GM18502 (cell line): ENCODE data around the gene BBS9.

Experiments
- ATAC-seq: cut with Tn5 transposase; IDR thresholded peaks from one replicate; pipeline ENCODE4 v1.9.1; 2021; ENCODE audit warnings: mild to moderate bottlenecking; ENCODE audit not compliant: unreplicated experiment, poor library complexity

BBS9 gene

DNA sequence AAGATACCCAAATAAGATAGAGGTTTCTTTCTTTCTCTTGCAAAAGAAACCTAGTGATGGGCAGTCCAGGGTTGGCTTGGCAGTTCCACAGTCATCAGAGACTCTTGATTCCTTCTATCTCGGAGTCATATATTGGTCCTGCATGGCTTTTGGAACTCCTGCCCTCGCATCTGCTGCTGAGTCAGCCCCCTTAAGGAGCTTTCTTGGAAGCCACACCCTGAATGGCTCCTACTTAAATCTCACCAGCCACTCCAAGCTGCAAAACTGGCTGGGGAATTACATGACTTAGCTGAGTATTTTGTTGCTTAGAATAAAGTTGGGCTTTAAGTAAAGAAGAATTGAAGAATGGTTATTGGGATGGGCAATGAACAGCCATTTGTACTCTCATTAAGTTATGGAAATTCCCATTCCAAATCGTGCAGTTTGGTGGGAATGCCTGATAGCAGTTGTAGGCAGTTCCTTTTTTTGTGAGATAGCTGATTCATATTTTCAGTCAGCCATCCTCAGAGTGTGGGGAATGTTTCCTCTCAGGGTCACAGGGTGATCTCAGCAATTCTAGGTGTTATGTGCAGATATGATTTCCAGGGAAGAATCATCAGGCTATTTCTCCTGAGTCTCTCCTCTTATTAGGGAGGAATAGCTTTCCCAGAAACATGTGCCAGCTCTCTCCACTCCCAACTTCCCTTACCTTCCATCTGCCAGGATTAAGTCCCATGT, 209.9 kb downstream of the BBS9 start:
- ATAC-seq, result no peak

DNA sequence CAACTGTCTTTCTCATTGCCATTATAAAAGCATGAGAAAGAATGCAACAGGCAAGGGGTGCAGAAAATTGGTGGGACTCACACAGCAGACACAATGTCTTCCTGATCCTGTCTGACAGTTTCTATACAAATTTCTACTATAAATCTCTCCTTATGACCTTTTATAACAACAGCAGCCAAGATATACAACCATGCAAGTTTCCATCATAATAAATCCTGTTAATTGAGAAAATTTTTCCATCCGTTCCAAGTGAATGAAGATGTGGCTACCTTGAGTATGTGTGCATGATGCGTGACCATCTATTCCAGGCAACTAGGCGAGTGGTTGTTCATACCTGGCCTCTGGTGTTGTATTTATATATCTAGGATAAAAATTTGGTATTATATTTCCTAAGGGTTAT, 216.7 kb downstream of the BBS9 start:
- ATAC-seq, result no peak

DNA sequence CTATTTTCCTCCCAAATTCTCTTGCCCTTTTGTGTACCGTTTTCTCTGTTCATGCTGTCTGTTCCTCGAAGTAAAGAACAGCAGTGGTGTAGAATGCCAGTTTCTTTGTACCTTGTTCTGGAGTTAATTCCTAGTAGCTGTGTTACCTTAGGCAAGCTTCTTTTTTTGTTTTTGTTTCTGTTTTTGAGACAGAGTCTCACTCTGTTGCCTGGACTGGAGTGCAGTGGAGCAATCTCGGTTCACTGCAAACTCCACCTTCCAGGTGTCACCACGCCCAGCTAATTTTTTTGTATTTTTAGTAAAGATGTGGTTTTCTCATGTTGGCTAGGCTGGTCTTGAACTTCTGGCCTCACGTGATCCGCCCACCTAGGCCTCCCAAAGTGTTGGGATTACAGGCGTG, 221.2 kb downstream of the BBS9 start:
- ATAC-seq, result no peak

DNA sequence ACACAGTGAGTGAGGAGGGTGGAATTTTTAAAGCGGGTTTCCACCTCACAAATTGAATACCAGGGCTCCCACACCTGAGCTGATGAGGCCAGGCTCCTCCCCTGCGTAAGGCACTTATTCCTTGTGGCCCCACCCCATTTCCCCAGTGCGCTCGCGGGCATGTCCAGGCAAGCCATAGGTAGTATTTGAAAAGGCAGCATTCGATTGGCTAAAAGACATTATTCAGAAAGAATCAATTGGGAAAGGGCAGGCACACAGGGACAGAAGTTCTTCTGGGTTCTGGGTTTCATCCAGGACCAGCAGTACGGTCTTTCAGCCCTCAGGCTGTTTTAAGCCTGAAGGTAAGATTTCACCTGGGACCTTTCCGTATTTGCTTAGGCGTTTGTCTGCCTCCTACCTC, 222.3 kb downstream of the BBS9 start:
- ATAC-seq, result no peak

DNA sequence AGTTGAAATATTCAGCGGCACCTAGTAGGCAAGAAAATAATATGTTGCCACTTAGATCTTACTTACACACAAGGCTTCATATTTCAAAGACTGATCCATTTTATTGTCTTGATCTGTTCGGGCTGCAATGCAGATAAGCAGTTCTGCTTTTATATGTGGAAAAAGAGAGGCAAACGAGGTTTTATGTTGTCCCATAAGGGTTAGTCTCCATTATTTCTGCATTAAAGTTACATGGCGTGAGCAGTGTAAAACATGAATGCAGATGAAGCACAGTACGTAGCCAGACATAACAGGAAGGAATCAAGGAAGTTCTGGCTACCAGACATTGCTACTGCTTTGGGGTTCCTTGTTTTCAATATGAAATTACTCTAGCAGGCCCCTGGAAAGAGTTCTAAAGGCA, 224.8 kb downstream of the BBS9 start:
- ATAC-seq, result no peak

DNA sequence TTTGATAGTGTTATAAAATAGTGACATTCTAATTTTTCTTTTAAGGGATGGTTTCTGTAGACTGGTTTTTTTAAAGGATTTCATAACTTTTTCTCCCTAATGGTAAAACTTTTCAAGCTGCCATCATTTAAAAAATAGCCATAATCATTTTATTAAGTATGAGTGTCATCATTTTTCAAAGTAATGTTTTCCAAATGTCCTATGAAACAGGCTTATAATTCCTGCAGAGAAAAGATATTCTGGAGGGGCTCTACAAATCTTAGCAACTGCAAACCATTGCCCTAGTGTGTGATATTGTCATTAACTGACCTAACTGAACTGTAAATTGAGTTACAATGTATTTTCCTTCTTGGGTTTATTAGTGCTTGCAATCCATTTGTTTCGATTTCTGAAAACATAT, 226.0 kb downstream of the BBS9 start:
- no peak for ATAC-seq

DNA sequence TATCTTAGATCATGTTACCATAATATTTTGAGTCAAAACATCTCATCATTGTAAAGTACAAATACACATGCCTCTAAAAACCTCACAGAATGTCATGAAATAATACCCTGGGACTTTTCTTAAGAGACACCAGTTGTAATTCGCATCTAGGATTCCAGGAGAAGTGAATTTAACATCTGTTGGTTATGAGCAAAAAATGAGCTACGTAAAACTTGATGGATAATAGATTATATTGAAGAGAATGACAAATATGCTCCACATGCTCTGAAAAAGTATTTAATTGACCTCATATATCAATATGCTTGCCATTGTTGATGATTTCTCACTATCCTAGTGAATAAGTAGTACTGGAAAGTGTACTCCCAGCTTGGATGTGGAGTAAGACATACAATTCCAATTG, 227.0 kb downstream of the BBS9 start:
- no peak for ATAC-seq

DNA sequence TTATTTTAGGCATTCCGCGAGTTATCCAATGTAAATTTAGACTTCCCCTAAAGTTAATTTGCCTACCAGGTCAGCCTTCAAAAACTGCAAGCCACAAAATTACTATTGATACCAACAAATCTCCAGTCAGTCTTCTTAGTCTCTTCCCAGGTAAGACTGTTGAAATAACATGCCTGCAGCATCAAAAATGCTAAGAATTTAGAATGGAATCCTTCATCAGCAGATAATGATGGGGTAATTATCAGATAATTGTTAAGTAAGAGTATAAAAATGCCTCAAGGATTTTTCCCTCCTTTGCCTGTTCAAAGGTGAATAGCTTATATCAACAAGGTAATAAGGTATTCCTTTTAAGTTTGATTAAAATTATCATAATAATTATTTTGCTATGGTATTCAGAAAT, 228.5 kb downstream of the BBS9 start:
- ATAC-seq, result no peak

DNA sequence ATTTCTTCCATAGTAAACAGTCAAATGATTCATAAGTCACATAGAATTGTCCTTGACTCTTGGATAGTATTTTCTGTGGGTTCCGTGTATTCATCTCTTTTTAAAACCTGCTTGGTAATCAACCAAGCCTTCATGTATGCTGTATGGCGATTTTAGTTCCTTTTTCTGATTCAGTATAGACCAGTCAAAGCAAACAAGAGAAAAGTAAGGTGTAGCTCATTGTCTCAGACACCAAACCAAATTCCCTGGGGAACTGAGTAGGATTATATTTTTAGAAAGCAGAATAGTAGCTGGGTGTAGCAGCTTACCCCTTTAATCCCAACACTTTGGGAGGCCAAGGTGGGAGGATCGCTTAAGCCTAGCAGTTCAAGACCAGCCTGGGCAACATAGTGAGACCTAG, 240.5 kb downstream of the BBS9 start:
- ATAC-seq, result no peak

DNA sequence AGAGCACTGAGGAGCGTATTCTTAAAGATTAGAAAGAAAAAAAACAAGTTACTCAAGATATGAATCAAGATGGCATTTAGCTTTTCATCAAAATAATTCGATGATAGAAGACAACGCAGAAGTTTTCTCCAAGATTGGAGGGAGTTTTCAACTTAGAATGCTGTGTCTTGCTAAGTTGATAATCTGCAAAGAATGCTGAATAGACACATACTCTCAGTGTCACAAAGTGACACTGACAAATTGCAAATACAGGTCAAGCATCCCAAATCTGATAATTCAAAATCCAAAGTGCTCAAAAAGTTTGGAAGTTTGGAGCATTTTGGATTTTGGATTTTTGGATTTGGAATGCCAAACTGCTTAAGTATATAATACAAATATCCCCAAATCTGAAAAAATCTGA, 243.8 kb downstream of the BBS9 start:
- no peak for ATAC-seq

DNA sequence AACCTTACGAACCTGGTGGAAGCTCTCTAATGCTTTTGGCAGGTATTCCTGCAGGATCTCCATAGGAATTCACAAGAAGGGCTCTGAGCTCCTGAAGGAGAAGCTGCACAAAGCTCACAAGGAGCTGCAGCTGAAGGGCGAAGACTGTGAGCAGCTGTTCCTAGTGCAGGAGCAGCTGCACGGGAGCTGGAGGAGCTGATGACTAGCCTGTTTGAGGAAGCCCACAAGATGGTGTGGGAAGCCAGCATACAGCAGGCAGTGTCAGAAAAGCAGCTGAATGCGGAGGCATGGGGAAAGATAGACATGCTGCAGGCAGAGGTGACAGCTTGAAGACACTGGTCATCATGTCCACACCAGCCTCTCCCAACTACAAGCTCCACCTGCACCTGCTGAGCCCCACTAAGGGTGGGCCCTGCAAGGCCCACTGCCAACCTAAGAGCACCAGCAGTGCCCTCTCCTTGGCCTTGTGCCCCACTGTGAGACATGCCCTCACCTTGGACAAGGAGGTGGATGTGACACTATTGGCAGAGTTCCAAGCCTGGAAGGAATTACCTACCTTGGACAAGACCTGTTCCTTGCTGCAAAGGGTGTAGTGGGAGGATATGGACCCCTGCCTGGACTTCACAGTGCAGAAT, 250.6 kb downstream of the BBS9 start:
- no peak for ATAC-seq

DNA sequence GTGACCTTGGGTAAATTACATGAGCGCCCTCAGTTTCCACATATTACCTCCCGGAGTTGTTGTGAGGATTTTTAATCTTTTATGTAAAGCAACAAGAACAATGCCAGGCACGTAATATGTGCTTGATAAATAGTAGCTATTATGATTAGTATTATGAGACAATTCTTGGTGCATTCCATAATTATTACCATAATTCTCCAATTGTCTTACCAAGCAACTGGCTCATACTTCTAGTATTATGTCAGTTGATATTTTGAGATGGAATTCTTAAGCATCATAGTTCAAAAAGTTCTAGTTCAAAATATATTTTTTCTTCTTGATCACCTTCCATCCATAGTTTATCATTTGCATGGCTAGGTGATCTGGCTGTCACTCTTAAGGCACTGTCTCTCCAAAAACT, 259.0 kb downstream of the BBS9 start:
- ATAC-seq, result no peak

DNA sequence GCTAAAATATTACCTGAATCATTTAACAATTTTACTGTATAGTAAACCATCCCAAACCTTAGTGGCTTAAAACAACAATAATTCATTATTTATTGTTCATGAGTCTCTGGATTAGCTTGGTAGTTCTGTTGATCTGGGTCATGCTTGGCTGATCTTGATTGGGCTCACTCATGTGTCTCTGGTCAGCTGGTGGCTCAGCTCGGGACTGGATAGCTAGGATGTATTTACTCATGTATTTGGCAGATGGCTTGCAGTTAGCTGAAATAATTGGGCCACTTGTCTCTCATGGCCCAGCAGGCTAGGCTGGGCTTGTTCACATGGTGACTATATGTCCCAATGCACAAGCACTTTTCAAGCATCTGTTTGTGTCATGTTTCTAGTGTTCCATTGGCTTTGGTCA, 262.8 kb downstream of the BBS9 start:
- ATAC-seq, result no peak

DNA sequence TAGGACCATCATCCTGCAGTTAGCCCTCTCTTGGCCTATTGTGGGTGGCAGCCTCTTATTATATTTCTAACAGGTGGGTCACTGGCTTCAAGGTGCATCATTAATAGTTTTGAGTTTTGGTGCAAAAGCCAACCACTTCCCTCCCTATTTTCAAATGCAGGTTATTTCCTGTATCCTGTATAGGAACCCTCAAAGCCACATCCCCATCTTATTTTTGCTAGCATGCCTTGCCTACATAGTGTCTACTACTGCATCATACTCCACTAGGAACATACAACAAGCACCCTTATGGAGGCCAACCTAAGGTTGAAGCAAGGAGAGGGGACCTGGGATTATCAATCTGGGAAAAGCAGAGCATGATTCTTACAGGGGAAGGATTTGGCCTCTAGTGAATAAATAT, 264.4 kb downstream of the BBS9 start:
- ATAC-seq, result no peak

DNA sequence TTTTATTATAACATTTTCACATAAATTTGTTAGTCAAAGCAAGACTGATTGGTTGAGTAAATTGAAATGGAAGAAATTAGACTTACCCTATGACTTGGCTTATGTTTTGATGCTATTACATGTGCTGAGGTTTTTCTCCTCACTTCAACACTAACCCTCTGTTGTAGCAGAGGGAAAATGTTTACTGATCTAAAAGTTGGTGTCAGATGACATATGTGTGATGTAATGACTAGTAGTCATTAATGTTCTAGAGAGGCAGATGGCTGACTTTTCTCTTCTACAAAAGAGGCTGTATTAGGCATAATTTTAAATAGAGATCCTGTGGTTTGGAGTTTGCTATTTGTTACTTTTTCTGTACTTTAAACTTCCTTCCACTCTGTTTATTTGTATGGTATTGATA, 266.0 kb downstream of the BBS9 start:
- no peak for ATAC-seq

DNA sequence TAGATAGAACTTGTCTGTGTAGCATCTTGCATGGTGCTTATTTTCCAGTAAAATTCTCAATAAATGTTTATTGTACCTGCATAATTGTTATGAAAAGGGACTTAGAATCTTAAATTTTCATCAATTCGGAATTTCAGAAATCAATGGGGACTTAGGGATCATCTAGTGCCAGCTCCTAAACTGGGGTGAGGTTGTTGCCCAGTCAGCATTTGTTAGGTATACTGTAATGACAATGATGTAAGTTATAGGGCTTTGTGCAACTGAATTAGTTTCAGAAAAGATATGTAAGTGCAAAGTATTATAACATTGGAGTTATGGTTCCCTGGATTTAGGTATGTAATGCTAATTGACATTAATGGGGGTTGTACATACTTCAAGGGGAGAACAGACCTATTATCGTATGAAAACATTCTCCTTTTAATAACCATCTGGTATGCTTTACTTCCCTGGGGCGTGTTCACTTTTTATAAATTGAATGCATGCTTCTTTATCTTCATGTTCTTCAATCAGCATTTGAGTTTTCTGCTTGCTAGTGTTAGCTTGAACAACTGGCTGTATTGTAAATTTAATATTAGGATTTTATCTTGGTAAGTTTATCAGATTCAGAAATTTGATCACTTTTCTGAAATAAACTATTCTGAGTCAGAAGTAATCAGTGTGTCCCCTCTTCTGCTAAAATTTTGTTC, 270.3 kb downstream of the BBS9 start:
- ATAC-seq, result no peak

DNA sequence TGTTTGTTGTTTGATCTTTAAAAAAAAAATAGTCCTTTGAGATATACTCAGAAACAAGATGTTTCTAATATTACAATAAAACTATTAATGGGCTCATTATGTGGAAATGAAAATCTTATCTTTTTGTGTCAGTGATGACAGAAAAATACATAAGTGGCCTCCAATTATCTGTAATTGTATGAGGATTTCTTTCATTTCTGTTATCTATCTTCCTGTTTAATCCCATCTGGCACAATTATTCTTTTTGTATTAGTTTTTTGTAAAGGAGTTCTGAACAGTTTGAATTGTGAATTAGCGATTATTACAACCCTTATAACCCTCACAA, 270.8 kb downstream of the BBS9 start:
- ATAC-seq, result no peak

DNA sequence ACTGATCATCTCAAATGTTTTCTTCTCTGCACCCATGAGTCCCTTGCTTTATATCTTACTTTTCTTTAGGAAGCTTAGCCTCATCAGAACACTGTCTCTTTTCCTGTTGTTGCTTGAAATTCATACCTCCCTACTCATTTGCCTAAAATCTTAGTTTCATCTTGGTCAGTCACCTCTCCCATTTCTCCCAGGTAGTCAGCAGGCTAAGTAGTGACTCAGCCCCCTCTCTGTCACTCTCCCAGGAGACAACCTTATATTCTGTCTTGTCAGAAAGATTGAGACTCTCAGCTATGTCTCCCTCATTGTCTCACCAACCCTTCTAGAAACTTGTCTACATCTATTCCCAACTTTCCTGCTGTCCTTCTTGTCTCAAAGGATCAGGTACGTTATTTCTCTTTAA, 280.9 kb downstream of the BBS9 start:
- ATAC-seq, result no peak

DNA sequence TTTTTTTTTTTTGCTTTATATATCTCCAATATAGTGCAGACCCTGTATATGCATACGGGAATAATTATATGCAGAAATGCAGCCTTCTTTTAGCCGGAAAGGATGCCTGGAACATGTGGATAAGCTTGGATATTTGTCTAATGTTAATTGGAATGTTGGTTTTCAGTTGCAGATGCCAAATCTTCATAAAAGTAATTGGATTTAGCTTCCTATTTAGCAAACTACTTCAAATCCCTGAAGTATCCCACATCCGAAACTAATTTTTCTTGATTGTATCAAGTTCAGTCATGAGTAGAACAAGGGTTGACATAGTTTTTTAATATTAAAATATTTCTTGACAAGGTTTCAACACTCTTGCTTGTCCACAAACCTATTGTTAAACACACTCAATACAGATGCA, 281.7 kb downstream of the BBS9 start:
- no peak for ATAC-seq

DNA sequence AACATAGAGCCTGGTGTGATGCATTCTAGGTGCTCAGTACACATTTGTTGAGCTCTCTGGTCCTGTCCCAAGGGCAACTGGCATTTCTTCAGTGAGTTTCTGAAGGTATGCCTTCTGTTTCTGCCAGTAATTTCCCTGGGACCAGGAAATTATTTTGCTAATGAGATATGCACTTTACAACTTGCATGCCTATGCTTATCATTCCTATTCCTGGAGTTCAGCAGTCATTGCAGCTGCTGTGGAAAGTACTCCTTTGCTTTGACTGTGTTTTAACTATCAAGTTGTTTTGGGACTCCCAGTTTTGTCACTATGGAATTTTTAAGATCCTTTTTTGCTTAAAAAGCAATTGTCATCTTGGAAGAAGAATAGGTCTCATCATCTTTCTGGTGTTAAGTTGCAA, 283.0 kb downstream of the BBS9 start:
- ATAC-seq, result no peak

DNA sequence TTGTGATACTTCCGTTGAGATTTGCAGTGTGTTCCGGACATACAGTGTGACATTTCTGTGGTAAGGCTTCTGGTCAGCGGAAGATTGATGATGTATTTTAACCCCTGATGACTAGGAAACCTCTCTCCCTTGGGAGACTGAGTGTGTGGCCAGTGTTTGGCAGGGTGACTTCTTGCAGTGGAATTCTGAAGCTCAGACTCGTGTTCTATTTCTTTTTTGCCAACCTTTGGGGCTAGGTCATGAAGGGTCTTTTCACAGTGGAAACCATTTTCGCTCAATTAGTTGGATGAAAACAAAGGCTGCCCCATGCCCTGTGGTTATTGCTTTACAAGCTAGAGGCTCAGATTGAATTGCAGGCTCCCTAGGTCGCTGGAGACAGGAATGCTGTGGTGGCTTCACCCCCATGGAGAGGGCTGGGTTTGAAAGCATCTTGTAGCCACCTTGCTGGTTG, 288.9 kb downstream of the BBS9 start:
- no peak for ATAC-seq
